NB4 (cell line): ENCODE results near the gene CDK13.
A peak's percentile ranks its signal among the peaks of the same experiment; 100 is the strongest.
"Not testable (repeated sequence)": the region's sequence is repeated elsewhere in the genome, so short reads cannot be mapped to it uniquely, and the experiment has no call there.

Source experiments
- DNase-seq: peaks from one replicate; pipeline ENCODE4 v3.0.0; 2010; ENCODE audit warnings: low read depth
- H3K4me3 ChIP-seq: one replicate; pipeline ENCODE4 v1.5.1; 2011; ENCODE audit warnings: mild to moderate bottlenecking, low read depth, low read length, moderate library complexity
- MYC ChIP-seq: IDR thresholded peaks from 2 replicates; pipeline ENCODE4 v1.6.1; 2011; ENCODE audit warnings: low read depth, low read length
- POLR2A ChIP-seq: IDR thresholded peaks from 2 replicates; pipeline ENCODE4 v1.6.1; 2011; ENCODE audit warnings: mild to moderate bottlenecking; ENCODE audit not compliant: insufficient read length; ENCODE audit errors: extremely low read depth
- TF ChIP-seq, protein P1 (sequence below): IDR thresholded peaks from 2 replicates; pipeline ENCODE4 v1.6.1; 2011; ENCODE audit warnings: low read depth, low read length
- TF ChIP-seq, protein P2 (sequence below): IDR thresholded peaks from one replicate; pipeline ENCODE4 v1.5.1; 2012; ENCODE audit warnings: low read depth, low read length

Gene CDK13

DNA sequence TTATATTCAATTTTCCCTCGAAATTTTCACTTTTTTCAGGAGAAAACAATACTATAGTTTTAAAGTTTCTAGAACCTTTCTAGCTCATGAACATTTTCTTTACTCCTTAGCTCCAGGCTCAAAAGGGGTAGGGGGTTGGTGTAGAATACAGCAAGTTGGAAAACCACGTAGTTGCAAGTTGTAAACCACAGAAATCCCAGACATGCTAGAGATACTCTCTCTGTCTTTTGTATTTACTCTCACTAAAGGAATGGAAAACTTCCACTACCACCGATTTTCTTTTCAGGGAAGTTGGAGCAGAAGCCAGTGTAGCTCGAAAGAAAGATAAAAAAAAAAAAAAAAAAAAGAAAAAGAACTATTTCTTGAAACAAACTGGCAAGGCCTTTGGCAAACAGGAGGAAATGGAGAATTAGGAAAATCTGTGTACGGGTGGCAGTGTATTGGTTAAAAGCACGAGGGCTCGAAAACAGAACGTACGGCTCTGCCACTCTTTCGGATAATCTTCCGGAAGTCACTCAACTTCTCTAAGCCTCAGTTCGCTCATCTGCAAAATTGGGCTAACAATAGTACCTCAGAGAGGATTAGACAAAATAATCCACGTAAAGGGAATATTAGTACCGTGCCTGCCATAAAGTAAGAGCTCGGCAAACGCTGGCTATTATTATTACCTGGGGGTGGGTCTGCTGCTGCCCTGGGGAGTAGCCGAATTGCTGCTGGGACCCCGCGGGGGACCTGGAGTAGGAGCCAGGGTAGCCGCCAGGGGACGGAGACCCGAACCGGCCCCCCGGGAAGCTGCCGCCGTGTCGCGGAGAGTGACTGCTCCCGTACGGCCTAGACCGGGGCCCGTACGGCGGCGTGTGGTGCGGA is 183.7 kb downstream of the CDK13 start:
- DNase-seq, result peak; percentile 59
- H3K4me3 ChIP-seq, result peak overlapping the region; percentile 96
- peak; percentile 54 for TF ChIP-seq MYC
- TF ChIP-seq, protein P1, sequence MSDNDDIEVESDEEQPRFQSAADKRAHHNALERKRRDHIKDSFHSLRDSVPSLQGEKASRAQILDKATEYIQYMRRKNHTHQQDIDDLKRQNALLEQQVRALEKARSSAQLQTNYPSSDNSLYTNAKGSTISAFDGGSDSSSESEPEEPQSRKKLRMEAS, result peak; percentile 55
- TF ChIP-seq, protein P2, sequence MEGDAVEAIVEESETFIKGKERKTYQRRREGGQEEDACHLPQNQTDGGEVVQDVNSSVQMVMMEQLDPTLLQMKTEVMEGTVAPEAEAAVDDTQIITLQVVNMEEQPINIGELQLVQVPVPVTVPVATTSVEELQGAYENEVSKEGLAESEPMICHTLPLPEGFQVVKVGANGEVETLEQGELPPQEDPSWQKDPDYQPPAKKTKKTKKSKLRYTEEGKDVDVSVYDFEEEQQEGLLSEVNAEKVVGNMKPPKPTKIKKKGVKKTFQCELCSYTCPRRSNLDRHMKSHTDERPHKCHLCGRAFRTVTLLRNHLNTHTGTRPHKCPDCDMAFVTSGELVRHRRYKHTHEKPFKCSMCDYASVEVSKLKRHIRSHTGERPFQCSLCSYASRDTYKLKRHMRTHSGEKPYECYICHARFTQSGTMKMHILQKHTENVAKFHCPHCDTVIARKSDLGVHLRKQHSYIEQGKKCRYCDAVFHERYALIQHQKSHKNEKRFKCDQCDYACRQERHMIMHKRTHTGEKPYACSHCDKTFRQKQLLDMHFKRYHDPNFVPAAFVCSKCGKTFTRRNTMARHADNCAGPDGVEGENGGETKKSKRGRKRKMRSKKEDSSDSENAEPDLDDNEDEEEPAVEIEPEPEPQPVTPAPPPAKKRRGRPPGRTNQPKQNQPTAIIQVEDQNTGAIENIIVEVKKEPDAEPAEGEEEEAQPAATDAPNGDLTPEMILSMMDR, result no peak
- TF ChIP-seq POLR2A, result no peak

DNA sequence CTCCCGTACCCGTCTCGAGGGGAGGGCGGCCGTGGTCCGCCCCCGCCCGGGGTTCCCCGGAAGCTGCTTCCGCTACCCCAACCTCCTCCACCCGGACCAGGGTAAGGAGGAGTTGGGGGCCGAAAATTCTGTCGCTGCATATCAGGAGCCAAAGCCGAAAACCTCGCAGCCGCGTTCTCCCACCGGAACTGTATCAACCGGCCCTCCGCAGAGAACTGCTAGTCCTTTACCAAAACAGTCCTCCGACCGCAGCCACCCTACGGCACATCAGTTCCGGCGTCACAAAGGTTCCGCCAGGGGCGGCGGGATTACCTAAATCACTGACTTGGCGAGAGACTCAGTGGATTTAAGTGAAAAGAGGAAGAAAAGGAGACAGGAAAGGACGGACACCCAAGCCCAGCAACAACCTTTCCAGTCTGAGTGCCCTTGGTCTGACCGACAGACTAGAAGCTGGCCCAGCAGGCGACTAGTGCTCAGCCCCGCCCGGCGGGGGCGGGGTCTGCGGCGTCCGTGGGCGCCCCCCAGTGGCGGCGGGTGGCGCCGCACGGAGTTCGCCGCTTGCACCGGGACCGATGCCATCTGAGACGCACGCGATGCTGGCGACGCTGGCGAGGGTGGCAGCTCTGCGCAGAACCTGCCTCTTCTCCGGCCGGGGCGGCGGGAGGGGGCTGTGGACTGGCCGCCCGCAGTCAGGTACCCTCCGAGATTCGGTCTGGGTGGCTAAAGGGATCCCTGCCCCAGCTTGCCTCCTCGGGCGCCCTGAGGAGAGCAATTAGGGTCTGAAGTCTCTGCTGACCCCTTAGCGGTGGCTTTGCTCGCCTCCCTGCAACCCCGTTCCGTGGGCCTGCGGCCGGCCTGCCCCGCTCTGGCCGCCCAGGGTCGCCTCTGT is 184.6 kb downstream of the CDK13 start, which contains the start of the genes MPLKIP and SUGCT:
TSS of gene MPLKIP (minus strand) at position 195 of the 889 bp plus-strand sequence. CDS start at position 140, 55 bp downstream.
TSS of gene SUGCT (plus strand) at position 578 of the 889 bp plus-strand sequence.
- peak within 1 kb of the TSS; percentile 96 for H3K4me3 ChIP-seq
- peak; percentile 95 for DNase-seq
- TF ChIP-seq POLR2A (peak; percentile 94), MYC (peak; percentile 64)
- TF ChIP-seq, protein P1, result peak; percentile 89
- TF ChIP-seq, protein P2, result peak; percentile 92

DNA sequence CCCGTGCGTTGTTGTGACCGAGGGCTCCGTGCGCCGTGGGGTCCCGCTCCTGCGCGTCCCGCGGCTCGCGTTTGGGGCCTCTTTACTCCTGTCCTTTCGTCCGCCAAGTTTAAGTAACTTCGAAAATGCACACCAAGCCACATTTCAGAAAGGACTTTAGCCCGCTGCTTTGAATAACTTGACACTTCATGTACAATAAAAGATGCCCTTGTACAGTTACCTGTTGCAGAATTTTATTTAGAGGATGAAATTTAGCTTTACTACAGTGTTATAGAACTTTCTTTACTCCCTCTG is 185.2 kb downstream of the CDK13 start:
- no peak overlapping the region for H3K4me3 ChIP-seq
- no peak for DNase-seq
- no peak for TF ChIP-seq MYC
- TF ChIP-seq, protein P2, result no peak
- TF ChIP-seq POLR2A, result no peak
- TF ChIP-seq, protein P1, result no peak

DNA sequence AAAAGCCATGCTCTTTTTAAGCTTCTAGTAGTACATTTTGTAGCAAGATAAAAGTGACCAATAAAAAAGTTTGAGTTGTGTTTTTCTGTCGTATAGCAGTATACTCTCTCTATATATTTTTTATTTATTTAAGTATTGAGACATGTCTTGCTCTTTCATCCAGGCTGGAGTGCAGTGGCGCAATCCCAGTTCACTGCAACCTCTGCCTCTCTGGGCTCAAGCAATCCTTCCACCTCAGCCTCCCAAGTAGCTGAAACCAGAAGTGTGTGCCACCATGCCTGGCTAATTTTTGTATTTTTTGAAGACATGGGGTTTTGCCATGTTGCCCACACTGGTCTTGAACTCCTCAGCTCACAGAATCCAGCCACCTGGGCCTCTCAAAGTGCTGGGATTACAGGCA is 187.5 kb downstream of the CDK13 start:
- TF ChIP-seq MYC (no peak), POLR2A (no peak)
- TF ChIP-seq, protein P1, result no peak
- TF ChIP-seq, protein P2, result no peak
- no peak overlapping the region for H3K4me3 ChIP-seq
- no peak for DNase-seq

DNA sequence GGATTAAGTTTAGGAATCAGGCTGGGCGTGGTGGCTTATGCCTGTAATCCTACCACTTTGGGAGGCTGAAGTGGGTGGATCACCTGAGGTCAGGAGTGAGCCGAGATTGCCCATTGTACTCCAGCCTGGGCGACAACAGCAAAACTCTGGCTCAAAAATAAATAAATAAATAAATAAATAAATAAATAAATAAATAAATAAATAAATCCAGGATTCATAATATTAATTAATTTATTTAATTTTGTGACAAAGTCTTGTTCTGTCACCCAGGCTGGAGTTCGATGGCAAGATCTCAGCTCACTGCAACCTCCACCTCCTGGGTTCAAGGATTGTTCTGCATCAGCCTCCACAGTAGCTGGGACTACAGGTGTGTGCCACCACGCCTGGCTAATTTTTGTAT is 188.9 kb downstream of the CDK13 start:
- H3K4me3 ChIP-seq, result no peak overlapping the region
- no peak for DNase-seq
- TF ChIP-seq, protein P2, result no peak
- TF ChIP-seq MYC (no peak), POLR2A (no peak)
- TF ChIP-seq, protein P1, result no peak

DNA sequence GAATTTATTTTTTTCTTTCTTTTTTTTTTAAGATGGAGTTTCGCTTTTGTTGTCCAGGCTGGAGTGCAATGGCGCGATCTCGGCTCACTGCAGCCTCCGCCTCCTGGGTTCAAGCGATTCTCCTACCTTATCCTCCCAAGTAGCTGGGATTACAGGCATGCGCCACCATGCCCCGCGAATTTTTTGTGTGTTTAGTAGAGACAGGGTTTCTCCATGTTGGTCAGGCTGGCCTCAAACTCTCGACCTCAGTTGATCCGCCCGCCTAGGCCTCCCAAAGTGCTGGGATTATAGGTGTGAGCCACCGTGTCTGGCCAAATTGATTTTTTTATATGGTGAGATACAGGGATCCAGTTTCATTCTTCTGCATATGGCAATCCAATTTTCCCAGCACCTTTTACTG is 189.8 kb downstream of the CDK13 start:
- H3K4me3 ChIP-seq, DNase-seq: not testable (repeated sequence)

DNA sequence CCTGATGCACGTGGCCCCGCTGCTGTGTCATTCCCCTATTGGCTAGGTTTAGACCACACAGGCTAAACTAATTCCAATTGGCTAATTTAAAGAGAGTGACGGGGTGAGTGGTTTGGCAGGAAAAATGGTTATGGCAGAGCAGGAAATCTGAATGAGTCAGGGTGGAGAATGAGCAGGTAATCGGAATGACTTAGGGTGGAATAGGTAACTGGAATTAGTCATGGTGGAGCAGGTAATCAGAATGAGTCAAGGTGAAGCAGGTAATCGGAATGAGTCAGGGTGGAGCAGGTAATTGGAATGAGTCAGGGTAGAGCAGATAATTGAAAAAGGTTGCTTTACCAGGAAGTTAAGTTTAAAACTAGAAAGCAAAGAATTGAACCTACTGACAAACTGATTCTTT is 191.9 kb downstream of the CDK13 start:
- H3K4me3 ChIP-seq, DNase-seq: not testable (repeated sequence)

DNA sequence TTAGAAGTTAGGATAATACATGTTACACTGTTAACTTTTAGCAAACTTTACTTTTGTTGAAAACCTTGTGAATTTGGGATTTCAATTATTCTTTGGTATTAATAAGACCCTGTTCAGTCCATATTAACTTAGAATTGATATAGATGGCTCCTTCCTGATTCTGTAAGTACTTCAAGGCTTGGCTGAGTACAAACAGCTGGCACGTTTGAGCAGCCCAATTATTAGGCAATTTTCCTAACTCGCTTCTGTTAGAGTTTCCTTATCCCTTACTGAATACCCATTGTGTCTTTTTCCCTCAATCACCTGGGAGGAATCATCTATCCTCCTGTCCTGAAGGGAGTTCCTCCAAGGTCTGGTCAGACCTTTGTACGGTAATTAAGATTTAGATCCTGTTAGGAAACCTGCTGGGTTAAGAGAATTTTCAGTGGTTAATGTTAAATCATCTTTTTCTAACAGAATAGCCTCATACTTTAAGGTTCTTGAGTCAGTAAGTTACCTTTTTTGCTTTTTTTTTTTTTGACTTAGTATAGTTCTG is 195.6 kb downstream of the CDK13 start:
- H3K4me3 ChIP-seq, DNase-seq: not testable (repeated sequence)
